Smooth muscle cell (in vitro differentiated cells): ENCODE measurements around the gene EML2. TPM values are rescaled to one million over a fixed set of nuclear protein-coding genes. Genes with fewer than 3 reads are reported as not detected.

Experiments used
- DNase-seq: peaks from one replicate; lab custom pipeline; 2025; ENCODE audit not compliant: unreplicated experiment; lab: John Stamatoyannopoulos, UW
- H2AFZ ChIP-seq: fragments of 200-600 bp; sonication (generic); 2 replicates; pipeline ENCODE4 v1.6.0; 2016; ENCODE audit warnings: antibody characterized with exemption, low read depth, mild to moderate bottlenecking
- H3F3A ChIP-seq: fragments of 200-600 bp; sonication (generic); 2 replicates; pipeline ENCODE4 v1.6.0; 2017; ENCODE audit warnings: antibody characterized with exemption, low read depth
- H3K27ac ChIP-seq: fragments of 200-600 bp; sonication (generic); 2 replicates; pipeline ENCODE4 v1.5.1; 2016; ENCODE audit warnings: low read depth, mild to moderate bottlenecking
- H3K27me3 ChIP-seq: fragments of 200-600 bp; sonication (generic); 2 replicates; pipeline ENCODE4 v1.6.1; 2016; ENCODE audit warnings: low read depth, mild to moderate bottlenecking
- H3K36me3 ChIP-seq: fragments of 200-600 bp; sonication (generic); 2 replicates; pipeline ENCODE4 v1.5.1; 2016; ENCODE audit warnings: low read depth
- H3K4me1 ChIP-seq: fragments of 200-600 bp; sonication (generic); 2 replicates; pipeline ENCODE4 v1.5.1; 2016; ENCODE audit warnings: low read depth
- H3K4me2 ChIP-seq: fragments of 200-600 bp; sonication (generic); 2 replicates; pipeline ENCODE4 v1.6.0; 2016; ENCODE audit warnings: mild to moderate bottlenecking
- H3K4me3 ChIP-seq: fragments of 200-600 bp; sonication (generic); 2 replicates; pipeline ENCODE4 v1.5.1; 2016; ENCODE audit warnings: mild to moderate bottlenecking
- H3K79me2 ChIP-seq: fragments of 200-600 bp; sonication (generic); 2 replicates; pipeline ENCODE4 v1.6.0; 2016; ENCODE audit warnings: low read depth, mild to moderate bottlenecking
- H3K9ac ChIP-seq: fragments of 200-600 bp; sonication (generic); 2 replicates; pipeline ENCODE4 v1.6.0; 2016; ENCODE audit warnings: low read depth
- H3K9me3 ChIP-seq: fragments of 200-600 bp; sonication (generic); replicated peaks from 2 replicates; pipeline ENCODE4 v1.5.1; 2016; ENCODE audit warnings: low read depth
- H4K20me1 ChIP-seq: fragments of 200-600 bp; sonication (generic); 2 replicates; pipeline ENCODE4 v1.6.0; 2016; ENCODE audit warnings: low read depth
- CTCF ChIP-seq: fragments of 200-600 bp; sonication (generic); IDR thresholded peaks from 2 replicates; pipeline ENCODE4 v1.5.1; 2017; ENCODE audit warnings: borderline replicate concordance, mild to moderate bottlenecking, antibody characterized with exemption; ENCODE audit not compliant: insufficient read depth, poor library complexity, severe bottlenecking
- WGBS: methylation state at CpG from one replicate; pipeline ENCODE4 v1.1.7; 2016; ENCODE audit warnings: low lambda C conversion rate; 5-methylcytosine and 5-hydroxymethylcytosine counted together
- polyA plus RNA-seq: library from polyadenylated mRNA; unstranded; fragments of >200 nt; fragmentation: Nextera tagmentation; extraction: Ambion mirVana; gene quantifications from 2 replicates; pipeline ENCODE4 v1.2.1, GENCODE V29; 2016
- total RNA-seq: library from RNA; depleted of rRNA; stranded (reverse); fragments of >200 nt; gene quantifications from 2 replicates; pipeline ENCODE4 v1.2.3, GENCODE V29; 2014

The EML2 gene
- total and polyA plus RNA-seq, 2 experiments from 2014 or later = 7.7 to 19.0 TPM

DNA sequence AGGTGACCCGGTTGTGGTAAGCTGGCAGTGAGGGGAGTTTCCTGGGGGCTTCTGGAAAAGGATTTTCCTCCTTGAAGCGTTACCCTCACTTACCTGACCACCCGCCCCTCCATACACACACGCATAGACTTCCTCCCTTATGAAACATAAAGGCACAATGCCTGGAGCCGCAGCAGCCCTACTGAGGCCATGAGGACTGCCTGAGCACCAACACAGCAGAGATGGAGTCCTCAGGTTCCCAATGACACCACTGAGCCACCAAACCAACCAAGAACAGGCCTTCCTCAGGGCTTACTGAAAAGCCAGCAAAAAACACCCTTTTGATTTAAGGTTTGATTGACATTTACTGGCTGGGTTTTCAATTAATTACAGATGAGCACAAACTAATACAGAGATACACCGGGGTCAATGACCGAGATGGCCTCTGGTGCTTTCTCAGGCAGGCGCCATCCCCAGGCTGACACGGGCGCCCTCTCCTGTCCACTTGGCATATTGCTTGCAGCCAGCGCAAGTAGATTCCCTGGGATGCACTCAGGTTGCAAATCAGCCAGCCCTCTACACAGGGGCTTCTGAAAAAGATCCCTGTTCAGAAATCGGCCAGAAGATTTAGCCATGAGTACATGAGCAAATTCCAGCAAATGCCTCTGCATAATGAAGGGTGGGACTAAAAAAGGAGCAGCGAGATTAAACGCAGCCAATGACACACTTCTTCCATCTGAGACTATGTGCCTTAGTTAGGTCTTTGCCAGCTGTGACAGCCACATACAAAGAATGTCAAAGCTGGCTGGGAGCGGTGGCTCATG lies 69.4 kb downstream of the EML2 start:
- Histone ChIP-seq H3K36me3 (no peaks in the 10 kb centered on the region), H3K4me1 (no peaks in the 10 kb centered on the region), H3K4me2 (no peak overlapping the region), H3K27ac (no peak overlapping the region), H3K9ac (no peak overlapping the region), H3K27me3 (no peaks in the 10 kb centered on the region), H4K20me1 (peaks cover 14% of the 10 kb centered on the region), H3F3A (no peaks in the 10 kb centered on the region), H3K9me3 (no peaks in the 10 kb centered on the region), H3K4me3 (no peak overlapping the region), H3K79me2 (peaks cover 23% of the 10 kb centered on the region), H2AFZ (no peak overlapping the region)
- WGBS = 57% methylated on average over 15 of the region's 15 CpGs
- DNase-seq = no peak
- peak; percentile 64 for TF ChIP-seq CTCF

DNA sequence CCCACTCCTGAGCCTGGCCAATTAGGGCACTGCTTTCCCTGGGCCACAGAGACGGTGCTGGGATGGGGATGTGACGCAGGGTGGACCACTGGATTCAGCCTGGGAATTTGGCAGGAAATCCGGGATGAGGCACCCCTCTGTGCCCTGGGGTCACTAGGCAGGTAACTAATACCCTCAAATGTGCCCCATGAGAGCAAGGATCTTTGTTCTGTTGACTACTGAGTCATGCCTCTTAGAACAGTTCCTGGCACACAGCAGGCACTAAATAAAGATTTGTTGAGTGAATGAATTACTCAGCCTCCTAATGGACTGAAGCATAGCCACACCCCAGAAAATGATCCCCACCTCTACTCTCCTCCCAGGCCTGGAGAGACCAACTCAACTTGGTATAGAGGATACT lies 70.5 kb downstream of the EML2 start:
- H3K27me3 ChIP-seq = no peaks in the 10 kb centered on the region
- H4K20me1 ChIP-seq = peaks cover 14% of the 10 kb centered on the region
- H3K36me3 ChIP-seq = no peaks in the 10 kb centered on the region
- no peaks in the 10 kb centered on the region for H3K4me1 ChIP-seq
- no peak overlapping the region for H3K9ac ChIP-seq
- no peaks in the 10 kb centered on the region for H3F3A ChIP-seq
- 94% methylated on average over 3 of the region's 3 CpGs for WGBS
- no peak for DNase-seq
- TF ChIP-seq CTCF = no peak
- H3K27ac ChIP-seq = no peak overlapping the region
- H3K79me2 ChIP-seq = peaks cover 21% of the 10 kb centered on the region
- no peak overlapping the region for H2AFZ ChIP-seq
- no peak overlapping the region for H3K4me2 ChIP-seq
- H3K4me3 ChIP-seq = no peak overlapping the region
- no peaks in the 10 kb centered on the region for H3K9me3 ChIP-seq

DNA sequence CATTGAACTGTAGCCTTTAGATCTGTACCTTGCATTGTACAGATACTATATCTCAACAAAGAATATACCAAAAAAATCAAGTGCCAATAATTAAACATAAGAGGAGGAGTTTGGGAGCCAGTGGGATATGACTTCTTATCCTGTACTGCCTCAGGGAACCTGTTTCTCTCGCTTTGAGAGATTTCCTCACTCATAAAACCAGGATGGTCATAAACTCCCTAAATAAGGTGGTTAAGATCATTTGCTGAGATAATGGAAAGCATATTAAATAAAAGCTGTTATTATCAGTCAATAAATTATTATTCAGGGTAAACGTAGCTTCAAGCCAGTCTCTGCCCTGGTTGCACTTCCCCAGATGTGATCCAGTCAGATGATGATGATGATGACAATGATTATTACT lies 71.6 kb downstream of the EML2 start:
- Histone ChIP-seq H3F3A (no peaks in the 10 kb centered on the region), H3K79me2 (peaks cover 11% of the 10 kb centered on the region), H3K36me3 (no peaks in the 10 kb centered on the region), H3K9ac (no peak overlapping the region), H3K4me1 (no peaks in the 10 kb centered on the region), H3K27me3 (no peaks in the 10 kb centered on the region), H3K9me3 (no peaks in the 10 kb centered on the region), H3K27ac (no peak overlapping the region), H3K4me3 (no peak overlapping the region), H2AFZ (no peak overlapping the region), H3K4me2 (no peak overlapping the region), H4K20me1 (peaks cover 14% of the 10 kb centered on the region)
- no peak for TF ChIP-seq CTCF
- DNase-seq = no peak
- WGBS = 75% methylated on average over 2 of the region's 2 CpGs
